ENCODE measurements around the gene PVALEF.

PVALEF gene

DNA sequence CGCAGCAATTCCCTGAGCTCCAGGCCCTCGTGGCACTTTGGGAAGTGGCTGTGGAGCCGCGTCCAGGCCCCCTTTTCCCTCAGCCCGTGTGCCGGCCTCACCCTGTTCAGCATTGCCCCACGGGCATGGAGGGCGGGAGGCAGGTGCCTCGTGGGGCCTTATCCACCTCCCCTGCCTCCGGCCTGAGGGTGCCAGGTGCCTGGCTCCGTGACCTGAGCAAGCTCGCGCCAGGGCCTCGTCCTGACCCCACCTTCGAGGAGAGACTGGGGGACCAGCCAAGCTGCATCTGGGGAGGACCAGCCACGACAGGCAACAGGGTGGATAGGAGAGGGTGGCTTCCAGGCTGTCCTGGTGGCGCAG lies 27.7 kb downstream of the PVALEF start:
- in situ Hi-C loops (cut with HindIII; ENCODE audit: low sequenced_read_pairs) = no loop called here

DNA sequence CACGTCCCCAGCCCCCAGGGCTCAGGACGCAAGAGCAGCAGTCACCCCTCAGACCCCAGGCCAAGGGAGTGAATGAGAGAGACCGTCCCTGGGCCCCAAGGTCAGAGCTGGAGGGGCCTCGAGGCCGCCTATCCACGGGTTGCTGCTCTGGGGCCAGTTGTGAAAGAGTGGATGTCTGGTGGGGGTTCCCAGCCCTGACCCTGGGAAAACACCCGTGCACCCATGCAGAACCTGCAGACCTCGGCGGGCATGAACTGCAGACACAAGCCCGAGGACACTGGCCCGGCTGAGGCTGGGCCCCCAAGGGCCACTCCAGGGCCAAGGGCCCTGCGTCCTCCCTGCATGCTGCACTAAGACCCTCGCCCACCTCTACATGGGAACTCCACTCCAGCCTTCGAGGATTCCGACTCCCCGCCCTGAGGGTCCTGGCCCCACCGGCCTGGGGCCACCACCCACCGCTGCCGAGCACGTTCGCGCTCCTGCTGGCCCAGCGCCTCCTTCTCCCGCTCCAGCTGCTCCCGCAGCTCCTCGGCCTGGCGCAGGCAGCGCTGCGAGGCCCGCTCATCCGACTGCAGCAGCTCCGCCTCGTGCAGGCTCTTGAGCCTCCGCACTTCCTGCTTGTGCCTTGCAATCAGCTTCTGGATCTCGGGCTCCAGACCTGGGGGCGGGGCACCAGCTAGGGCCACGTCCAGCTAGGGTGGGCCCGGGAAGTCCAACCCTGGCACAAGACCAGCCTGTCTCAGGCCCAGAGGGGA lies 28.3 kb downstream of the PVALEF start:
- in situ Hi-C loops (cut with HindIII; ENCODE audit: low sequenced_read_pairs) = no loop called here

DNA sequence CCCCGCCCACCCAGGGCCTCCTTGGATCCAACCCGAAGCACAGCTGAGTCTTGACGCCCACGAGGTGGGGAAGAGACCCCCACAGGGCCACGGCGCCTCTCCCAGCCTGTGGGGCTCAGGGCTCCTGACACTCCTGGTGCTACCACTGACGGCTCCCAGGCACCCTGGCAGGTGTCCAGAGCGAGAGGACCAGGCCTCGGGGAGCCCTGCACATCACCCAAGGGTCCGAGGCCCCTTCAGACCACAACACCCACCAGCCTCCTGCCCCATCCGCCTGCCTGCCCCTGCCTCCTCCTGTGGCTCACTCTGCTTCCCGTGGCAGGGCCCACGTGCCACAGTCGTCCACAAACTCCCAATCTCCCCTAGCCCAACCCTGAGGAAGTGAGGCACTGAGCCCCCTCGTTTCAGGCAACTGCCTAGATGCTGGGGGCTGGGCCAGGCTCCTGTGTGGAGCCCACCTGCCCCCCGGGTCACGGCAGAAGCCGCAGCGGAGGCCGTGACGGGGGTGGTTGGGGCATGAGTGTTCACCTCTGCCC lies 29.0 kb downstream of the PVALEF start:
- in situ Hi-C loops (cut with HindIII; ENCODE audit: low sequenced_read_pairs) = no loop called here

DNA sequence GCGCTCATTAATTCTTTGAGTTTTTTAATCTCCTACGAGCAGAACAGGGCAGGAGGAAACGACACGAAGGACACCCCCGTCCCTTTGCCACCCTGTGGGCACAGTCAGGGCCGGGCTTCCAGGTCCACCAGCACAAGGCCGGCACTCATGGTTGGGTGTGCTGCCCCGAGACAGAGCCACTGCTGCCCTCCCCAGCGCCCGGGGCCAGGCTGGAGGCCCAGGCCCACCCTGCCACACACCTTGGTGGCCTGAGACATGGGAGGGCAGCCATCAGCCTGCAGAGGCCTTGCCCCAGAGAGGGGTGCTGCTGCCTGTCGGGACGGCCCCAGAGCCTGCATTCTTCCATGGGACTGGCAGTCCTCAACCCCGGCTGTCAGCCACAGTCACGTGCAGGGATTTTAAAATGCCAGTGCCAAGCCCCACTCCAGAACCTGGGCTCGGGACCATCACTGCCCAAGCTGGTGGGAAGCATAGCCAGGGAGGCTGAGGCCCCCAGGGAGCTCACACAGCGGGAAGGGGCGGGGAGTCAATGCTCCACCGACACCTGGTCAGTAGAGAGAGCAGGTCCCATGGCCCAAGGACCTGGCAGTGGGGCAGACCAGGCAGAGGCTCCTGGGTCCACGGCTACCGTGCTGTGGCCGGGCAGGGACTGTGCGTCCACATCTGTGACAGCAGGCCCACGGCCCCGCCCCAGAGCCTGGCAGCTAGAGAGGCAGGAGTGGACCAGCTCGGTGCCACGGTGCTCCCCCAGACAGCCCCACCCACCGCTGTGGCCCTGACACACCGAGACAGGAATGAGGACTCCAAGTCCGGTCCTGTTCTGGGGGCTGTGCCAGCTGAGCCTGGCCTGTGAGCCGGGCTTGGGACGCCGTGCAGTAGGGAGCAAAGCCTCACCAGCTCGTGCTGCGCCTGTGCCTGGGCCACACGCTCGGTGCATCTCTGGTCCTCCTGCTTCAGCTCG lies 29.9 kb downstream of the PVALEF start:
- in situ Hi-C loops (cut with HindIII; ENCODE audit: low sequenced_read_pairs) = no loop called here

DNA sequence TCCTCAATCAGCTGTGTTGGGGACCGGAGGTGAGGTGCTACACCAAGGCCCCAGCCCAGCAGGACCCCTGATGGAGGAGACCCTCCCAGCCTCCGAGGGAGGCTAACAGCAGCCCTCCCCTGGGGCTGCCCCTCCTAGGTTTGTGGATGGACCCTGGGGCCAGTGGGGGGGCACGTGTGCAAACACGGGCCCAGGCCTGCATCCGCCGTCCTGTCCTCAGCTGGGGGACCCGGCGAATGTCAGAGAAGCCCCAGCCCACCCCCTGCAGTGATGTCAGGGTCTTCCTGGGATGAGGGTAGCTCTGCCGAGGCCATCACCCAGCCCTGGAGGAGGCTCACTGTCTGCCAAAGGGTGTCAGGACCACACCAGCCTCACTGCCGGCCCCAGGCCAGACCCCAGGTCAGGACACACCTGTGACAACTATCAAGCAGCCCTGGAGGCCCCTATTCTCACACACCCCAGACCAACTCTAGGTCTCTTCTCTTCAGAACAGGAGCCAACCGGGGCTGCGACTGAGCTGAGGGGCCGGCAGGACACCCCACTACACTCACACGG lies 30.7 kb downstream of the PVALEF start:
- in situ Hi-C loops (cut with HindIII; ENCODE audit: low sequenced_read_pairs) = no loop called here

DNA sequence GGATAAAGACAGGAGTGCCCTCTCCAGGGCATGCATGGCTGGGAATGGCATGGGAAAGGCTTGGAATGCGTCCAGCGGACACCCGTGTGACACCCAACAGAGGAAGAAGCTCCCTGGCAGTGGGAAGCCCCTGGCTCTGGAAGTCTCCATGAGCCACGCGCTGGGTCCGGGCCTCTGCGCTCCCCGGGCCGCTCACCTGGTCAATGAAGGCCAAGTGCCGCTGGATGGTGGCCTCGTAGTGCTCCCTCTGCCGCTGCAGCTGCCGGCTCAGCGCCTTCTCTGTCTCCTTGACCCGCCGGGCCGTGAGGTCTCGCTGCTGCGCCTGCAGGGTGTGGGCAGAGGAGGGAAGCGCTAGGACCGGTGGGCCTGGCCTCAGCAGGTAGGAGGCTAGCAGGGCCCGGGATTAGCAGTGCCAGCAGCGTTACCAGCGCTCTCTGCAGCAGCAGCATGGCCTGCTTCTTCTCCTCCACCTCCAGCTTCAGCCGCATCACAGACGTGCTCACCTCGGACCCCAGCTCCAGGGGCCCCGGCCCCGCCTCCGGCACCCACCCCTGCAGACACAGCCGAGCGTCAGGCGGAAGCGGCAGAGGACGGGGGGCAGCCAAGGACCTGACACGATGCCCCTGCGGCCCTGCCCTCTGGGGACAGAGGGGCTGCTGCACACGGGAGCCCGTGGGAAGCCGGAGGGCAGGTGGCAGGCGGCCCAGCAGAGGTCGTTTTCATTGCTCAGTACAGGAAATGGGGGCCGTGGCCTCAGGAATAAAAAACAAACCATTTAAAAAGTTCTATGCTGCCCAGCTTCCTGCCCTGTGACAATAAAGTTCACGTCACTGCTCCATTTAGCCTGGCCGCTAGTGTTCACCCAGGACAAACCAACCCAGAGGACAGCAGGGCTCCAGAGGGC lies 31.4 kb downstream of the PVALEF start:
- in situ Hi-C loops (cut with HindIII; ENCODE audit: low sequenced_read_pairs) = no loop called here

DNA sequence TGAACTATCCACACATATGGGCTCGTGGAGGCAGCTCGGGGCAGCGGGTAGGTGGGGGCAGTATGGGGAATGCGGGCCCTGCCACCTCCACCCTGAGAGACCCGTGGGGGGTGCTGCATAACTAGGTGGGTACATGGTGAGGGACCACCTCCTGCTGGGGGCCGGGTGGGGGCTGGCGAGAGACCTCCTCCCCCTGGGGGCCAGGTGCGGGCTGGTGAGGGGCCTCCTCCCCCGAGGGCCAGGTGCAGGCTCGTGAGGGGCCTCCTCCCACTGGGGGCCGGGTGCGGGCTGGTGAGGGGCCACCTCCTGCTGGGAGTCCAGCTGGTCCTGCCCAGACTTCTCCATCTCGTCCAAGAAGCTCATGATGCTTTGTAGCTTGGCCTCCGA lies 32.1 kb downstream of the PVALEF start:
- in situ Hi-C loops (cut with HindIII; ENCODE audit: low sequenced_read_pairs) = no loop called here

DNA sequence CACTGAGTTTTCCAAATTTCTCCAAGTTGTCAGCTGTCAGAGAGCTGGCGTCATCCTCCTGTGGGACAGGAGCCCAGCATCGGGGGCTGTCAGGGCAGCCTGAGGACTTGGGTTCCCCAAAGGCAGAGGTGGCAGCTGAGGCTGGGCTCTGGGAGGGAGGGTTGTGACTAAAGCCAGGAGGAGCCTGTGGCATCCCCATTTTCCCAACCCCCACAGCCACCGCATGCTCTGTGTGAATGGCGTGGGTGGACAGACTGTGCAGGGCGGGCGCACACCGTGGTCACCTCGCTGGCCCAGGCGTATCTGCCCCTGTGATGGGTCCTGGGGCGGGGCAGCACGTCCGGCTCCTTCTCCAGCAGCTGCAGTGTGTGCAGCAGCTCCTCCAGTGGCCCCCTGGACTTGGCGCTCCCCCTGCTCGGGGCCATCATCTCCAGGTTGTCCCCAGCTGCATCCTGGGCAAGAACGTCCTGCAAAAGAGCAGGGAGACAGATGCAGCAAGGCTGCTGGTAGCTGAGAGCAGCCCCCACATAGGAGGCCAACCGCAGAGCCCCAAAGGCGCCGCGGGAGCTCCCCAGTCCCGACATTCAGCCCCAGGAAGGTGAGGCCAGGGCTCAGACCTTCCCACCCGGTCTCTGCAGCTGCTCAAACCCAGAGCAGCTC lies 32.7 kb downstream of the PVALEF start:
- in situ Hi-C loops (cut with HindIII; ENCODE audit: low sequenced_read_pairs) = no loop called here

DNA sequence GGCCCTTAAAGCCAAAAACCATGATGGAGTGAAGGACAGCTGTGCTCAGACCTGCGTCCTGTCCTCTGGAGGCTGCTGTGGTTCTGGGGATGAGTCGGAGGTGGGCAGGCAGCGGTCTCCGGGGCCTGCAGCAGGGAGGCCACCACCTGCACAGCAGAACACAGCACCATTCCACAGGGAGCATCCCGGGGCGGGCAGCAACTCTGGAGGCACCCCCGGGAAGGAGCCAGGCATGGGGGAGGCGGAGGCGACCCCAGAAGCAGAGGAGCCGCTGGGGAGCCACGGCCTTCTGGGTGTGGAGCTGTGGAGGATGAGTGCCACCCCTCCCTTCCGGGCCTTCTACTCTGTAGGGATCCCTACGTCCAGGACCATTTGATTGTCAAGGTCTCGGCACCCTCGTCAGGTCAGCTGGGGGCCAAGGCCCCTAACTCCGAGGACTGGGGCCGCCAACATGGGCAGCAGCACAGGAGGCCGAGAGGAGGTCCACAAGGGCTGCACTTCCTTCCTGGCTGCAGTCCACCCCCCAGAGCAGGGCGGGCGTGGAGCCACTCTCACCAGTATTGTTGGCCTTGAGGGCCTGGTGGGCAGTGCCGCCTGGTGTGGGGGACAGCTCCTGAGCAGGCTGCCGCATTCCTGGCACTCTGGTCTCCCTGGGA lies 33.6 kb downstream of the PVALEF start:
- in situ Hi-C loops (cut with HindIII; ENCODE audit: low sequenced_read_pairs) = no loop called here

DNA sequence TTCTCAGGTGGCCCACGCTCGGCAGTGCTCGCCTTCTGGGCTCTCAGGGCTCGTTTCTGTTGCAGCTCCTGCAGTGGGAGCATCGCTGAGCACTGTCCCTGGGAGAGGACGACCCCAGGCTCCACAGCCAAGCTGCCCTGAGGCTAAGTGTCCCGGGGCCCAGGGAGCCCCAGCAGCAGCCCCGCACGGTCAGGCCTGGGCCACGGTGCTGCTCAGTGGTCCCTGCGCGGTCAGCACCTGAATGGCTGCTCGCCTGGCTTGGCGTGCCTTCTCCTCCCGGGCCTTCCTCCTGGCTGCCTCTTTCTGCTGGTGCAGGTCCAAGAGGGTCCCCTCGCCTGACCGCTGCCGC lies 34.1 kb downstream of the PVALEF start:
- in situ Hi-C loops (cut with HindIII; ENCODE audit: low sequenced_read_pairs) = no loop called here

DNA sequence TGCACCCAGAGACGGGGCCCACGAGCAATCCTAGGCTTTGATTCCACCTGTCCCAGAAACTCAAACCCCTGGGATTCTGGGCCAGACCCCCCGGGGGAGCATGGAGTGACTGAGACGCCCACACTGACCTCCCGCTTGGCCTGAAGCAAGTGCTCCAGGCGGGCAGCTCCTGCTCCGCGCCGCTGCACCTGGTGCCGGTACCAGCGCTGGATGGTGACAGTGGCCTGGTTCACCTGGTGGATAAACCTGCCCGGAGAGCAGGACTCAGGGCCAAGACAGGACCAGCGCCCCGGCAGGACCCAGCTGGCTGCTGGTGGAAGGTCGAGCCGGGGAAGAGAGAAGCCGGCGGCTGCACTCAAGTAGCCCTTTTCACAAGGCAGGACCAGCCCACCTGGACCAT lies 34.9 kb downstream of the PVALEF start:
- in situ Hi-C loops (cut with HindIII; ENCODE audit: low sequenced_read_pairs) = no loop called here

DNA sequence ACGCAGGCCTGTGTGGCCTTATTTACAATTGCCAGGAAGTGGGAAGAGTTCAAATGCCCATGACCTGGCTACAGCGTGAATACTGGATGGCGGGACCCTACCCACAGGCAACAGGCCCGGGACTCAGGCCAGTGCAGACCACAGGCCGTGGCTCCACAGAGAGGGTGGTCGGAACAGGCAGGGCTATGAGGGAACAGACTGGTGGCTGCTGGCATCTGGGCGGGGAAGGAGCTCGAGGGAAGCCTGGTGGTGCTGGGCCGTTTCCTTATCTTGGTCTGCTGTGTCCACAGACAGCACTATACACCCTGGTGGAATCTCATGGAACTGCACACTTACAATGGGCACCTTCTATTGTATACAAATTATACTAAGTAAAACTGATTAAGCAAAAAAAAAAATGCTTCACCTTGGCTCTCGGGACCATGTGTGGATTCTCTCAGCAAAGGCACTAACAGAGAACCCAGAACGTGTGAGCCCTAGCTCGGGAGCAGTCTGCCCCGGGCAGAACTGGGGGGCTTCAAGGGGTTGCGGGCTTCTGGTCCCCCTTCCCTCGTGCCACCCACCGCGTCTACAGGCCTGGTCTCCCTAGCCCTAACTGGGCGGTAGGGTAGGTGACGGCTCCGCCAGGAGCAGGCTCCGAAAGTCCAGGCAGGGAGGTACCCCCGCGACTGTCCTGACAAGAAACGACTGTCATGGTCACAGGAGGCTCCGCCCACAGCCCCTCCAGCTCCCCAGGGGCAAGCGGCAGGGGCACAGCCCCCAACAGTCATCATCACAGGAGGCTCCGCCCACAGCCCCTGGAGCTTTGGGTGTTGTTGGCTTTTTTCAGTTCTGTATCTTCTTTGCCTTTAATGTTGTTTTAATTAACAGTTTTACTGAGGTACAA lies 35.6 kb downstream of the PVALEF start:
- in situ Hi-C loops (cut with HindIII; ENCODE audit: low sequenced_read_pairs) = no loop called here

DNA sequence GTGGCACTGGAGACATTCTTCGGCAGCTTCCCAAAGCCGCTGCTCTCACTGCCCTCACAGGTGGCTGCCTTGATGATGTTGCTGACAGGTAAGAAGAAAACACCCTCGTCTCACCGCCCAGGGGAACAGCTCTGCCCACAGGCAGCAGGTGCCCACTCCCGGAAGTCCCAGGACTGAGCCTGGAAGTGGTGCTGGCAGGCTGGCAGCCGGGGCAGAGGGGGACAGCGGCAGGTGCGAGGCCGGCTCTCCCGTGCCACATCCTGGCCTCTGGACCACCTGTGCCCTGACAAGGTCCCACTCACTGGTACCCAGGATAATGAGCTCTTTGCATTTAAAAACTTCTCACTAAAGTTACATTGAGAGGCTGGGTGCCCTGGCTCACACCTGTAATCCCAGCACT lies 37.0 kb downstream of the PVALEF start:
- in situ Hi-C loops (cut with HindIII; ENCODE audit: low sequenced_read_pairs) = no loop called here

DNA sequence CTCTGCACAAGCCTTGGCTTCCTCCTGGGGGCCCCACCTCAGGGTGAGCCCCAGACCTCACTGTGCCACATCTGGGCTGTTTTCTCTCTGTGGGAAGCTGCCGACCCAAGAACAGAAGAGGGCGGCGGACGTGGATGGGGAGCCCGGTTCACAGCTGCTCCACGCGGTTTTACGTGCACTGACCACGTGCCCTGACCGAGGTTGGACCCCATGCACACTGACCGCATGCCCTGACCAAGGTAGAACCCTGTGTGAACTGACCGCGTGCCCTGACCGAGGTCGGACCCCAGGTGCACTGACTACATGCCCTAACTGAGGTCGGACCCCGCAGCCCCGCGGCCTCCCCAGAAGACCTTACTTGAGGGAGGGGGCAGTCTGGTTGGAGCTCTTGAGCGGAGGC lies 37.8 kb downstream of the PVALEF start:
- in situ Hi-C loops (cut with HindIII; ENCODE audit: low sequenced_read_pairs) = no loop called here

DNA sequence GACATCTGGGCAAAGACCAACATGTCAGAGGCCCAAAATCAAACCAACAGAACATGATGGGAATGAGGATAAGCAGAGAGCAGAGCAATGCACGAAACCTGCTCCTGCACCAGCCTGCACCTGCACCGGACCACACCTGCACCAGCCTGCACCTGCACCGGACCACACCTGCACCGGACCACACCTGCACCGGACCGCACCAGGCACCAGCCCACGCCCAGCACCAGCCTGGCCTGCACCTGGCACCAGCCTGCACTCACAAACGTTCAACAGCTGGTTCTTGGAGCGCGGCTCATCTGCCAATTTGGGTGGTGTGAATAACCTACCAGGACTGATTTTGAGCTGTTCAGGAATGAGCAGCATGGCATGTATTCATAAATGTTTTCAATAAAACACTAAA lies 39.3 kb downstream of the PVALEF start:
- in situ Hi-C loops (cut with HindIII; ENCODE audit: low sequenced_read_pairs) = no loop called here

DNA sequence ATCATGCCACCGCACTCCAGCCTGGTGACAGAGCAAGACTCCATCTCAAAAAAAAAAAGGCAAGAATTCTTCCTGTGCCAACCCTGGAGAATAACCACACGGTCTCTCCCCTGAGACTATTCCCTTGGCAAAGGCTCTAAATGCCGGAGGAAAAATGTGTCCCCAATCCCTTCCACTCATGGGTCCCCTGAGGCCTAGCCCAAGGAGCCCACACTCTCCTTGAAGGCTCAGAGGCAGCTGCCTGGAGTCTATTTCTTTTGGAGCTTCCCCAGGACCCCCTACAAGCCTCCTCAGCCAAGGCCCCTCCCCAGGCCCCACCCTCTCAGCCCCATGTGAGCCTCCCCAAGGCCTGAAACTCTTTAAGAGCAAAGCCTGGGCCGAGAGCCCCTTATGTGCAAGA lies 40.9 kb downstream of the PVALEF start:
- in situ Hi-C loops (cut with HindIII; ENCODE audit: low sequenced_read_pairs) = loop anchor here (5.0 kb wide), 1 partner anchor 74 kb away; no protein-coding TSS in a partner anchor

DNA sequence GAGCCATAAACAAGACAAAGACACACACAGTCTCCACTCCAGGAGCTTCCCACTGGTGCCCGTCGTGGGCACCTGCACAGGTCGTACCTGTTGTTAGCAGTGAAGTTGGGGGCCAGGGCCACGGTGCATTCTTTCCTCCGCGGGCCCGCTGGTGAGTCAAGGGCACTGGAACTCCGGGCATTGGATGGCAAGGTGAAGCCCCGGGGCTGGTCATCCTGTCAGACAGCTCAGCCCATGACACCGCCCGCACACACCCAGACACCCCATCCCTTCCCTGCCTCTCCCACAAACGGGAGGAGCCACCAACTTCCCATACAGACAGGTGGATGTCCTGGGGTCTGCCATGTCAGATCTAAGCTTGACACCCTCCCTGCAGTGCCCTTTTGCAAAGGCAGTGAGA lies 41.4 kb downstream of the PVALEF start:
- in situ Hi-C loops (cut with HindIII; ENCODE audit: low sequenced_read_pairs) = loop anchor here (5.0 kb wide), 1 partner anchor 74 kb away; no protein-coding TSS in a partner anchor

Measured in endothelial cell of hepatic sinusoid (primary cell).